Keratinocyte (primary cell): ENCODE results near the gene EDA. TPM values are rescaled to one million over a fixed set of nuclear protein-coding genes. Genes with fewer than 3 reads are reported as not detected.

Experiments
- DNase-seq: peaks from one replicate; pipeline ENCODE4 v3.0.0-alpha.2; 2011; ENCODE audit warnings: low read depth, missing footprints, low spot score
- FAIRE-seq: peaks from 2 replicates; lab custom pipeline; 2011; peaks lifted over from hg19 to GRCh38; lab: Jason Lieb, UNC
- H2AFZ ChIP-seq: 2 replicates; pipeline ENCODE4 v1.6.0; 2012; ENCODE audit warnings: low read length, control low read depth, inconsistent platforms; ENCODE audit not compliant: control insufficient read depth
- H3K27ac ChIP-seq: 2 replicates; pipeline ENCODE4 v1.5.1; 2011; ENCODE audit warnings: low read length; ENCODE audit not compliant: control insufficient read depth, insufficient read depth
- H3K27me3 ChIP-seq: 3 replicates; pipeline ENCODE4 v1.6.0; 2011; ENCODE audit warnings: low read length; ENCODE audit not compliant: control insufficient read depth, insufficient read depth; ENCODE audit errors: extremely low read depth
- H3K36me3 ChIP-seq, 2 experiments: 2 replicates in 1 of 2; 3 replicates in 1 of 2; pipeline ENCODE4 v1.5.1; 2011; ENCODE audit warnings: low read length in 2 of 2, mild to moderate bottlenecking in 1 of 2; ENCODE audit not compliant: control insufficient read depth in 2 of 2, insufficient read depth in 2 of 2; ENCODE audit errors: extremely low read depth in 1 of 2
- H3K4me1 ChIP-seq: 3 replicates; pipeline ENCODE4 v1.5.1; 2011; ENCODE audit warnings: low read length; ENCODE audit not compliant: control insufficient read depth, insufficient read depth; ENCODE audit errors: extremely low read depth
- H3K4me2 ChIP-seq: 3 replicates; pipeline ENCODE4 v1.6.0; 2011; ENCODE audit warnings: low read depth, low read length; ENCODE audit not compliant: control insufficient read depth, insufficient read depth; ENCODE audit errors: extremely low read depth
- H3K4me3 ChIP-seq, 3 experiments: fragments of 200-600 bp in 1 of 3; sonication (generic) in 1 of 3; 2 replicates in 2 of 3; 3 replicates in 1 of 3; pipeline ENCODE4 v1.5.1; 2011 to 2016; ENCODE audit warnings: low read length in 3 of 3, mild to moderate bottlenecking in 3 of 3, control low read depth in 2 of 3, inconsistent platforms in 1 of 3, low read depth in 1 of 3, mixed read lengths in 1 of 3, mixed run types in 1 of 3, moderate library complexity in 1 of 3; ENCODE audit not compliant: control insufficient read depth in 2 of 3, insufficient read depth in 2 of 3; ENCODE audit errors: extremely low read depth in 1 of 3
- H3K79me2 ChIP-seq: 2 replicates; pipeline ENCODE4 v1.6.0; 2012; ENCODE audit warnings: low read length; ENCODE audit not compliant: control insufficient read depth, insufficient read depth
- H3K9ac ChIP-seq: 3 replicates; pipeline ENCODE4 v1.6.0; 2011; ENCODE audit warnings: low read length; ENCODE audit not compliant: control insufficient read depth, insufficient read depth; ENCODE audit errors: extremely low read depth
- H3K9me1 ChIP-seq: 3 replicates; pipeline ENCODE4 v1.6.0; 2011; ENCODE audit warnings: low read length; ENCODE audit not compliant: control insufficient read depth, insufficient read depth; ENCODE audit errors: extremely low read depth
- H3K9me3 ChIP-seq: 2 replicates; pipeline ENCODE4 v1.5.1; 2012; ENCODE audit warnings: low read depth, low read length; ENCODE audit not compliant: control insufficient read depth
- H4K20me1 ChIP-seq: 3 replicates; pipeline ENCODE4 v1.6.0; 2011; ENCODE audit warnings: low read length; ENCODE audit not compliant: control insufficient read depth, insufficient read depth; ENCODE audit errors: extremely low read depth
- CTCF ChIP-seq, 3 experiments: IDR thresholded peaks in 1 of 3; conservative IDR thresholded peaks in 1 of 3; optimal IDR thresholded peaks in 1 of 3; 2 replicates in 2 of 3; 3 replicates in 1 of 3; pipeline versions ENCODE3 to v1.5.1; 2011; ENCODE audit warnings: low read length in 3 of 3, mild to moderate bottlenecking in 3 of 3, moderate library complexity in 2 of 3, control low read depth in 1 of 3, inconsistent platforms in 1 of 3; ENCODE audit not compliant: insufficient read depth in 2 of 3; ENCODE audit errors: extremely low read depth in 1 of 3
- EZH2 ChIP-seq: IDR thresholded peaks from one replicate; pipeline ENCODE4 v1.6.1; 2012; ENCODE audit warnings: inconsistent platforms, mild to moderate bottlenecking, low read length, moderate library complexity
- dilution Hi-C: fragments of 300-500 bp; cut with MboI; formaldehyde crosslinking; loops from one replicate; pipeline ENCODE4 v1.7.0; 2020; ENCODE audit warnings: low sequenced_read_pairs; ENCODE audit not compliant: extremely low pct_ligation_motif_present
- polyA plus RNA-seq, 5 experiments: library from polyadenylated mRNA; depleted of rRNA in 3 of 5; stranded (reverse) in 3 of 5; stranded (forward) in 1 of 5; unstranded in 1 of 5; fragments of >200 nt; gene quantifications; 1 replicate in 1 of 5; 2 replicates in 3 of 5; 3 replicates in 1 of 5; pipeline versions ENCODE4 v1.2.1 to v1.2.3, GENCODE V29; 2011 to 2012; ENCODE audit warnings: missing spikeins in 2 of 5, low read depth in 1 of 5, low replicate concordance in 1 of 5

Gene EDA
- polyA plus RNA-seq, 1 donor (not counting 4 experiments of a cell fraction or from before 2014, with no cell fraction given) = 0.75 TPM

GRCh38 chrX:69597399-69597798 lies 18.5 kb upstream of the EDA start:
- no peaks in the 10 kb centered on the region for H3K9me3 ChIP-seq
- H3K4me3 ChIP-seq = no peak overlapping the region
- H3K27ac ChIP-seq = no peak overlapping the region
- FAIRE-seq = no peak
- no peak overlapping the region for H3K4me2 ChIP-seq
- H4K20me1 ChIP-seq = no peaks in the 10 kb centered on the region
- no peaks in the 10 kb centered on the region for H3K9me1 ChIP-seq
- DNase-seq = no peak
- TF ChIP-seq EZH2 (no peak), CTCF (optimal IDR thresholded peaks at IDR 0.05 in 1 of 3, IDR thresholded peaks at IDR 0.05 in 1 of 3, conservative IDR thresholded peaks at IDR 0.05 in 1 of 3; ENCODE audit: extremely low read depth in 1 of 3, insufficient read depth in 2 of 3, low read length in 3 of 3) (no peak)
- no peaks in the 10 kb centered on the region for H3K36me3 ChIP-seq
- dilution Hi-C loops = no loop called here
- no peak overlapping the region for H3K9ac ChIP-seq
- H3K4me1 ChIP-seq = no peaks in the 10 kb centered on the region
- H3K79me2 ChIP-seq = no peaks in the 10 kb centered on the region
- no peak overlapping the region for H2AFZ ChIP-seq
- H3K27me3 ChIP-seq = no peaks in the 10 kb centered on the region

- dilution Hi-C loops = no loop called here
- H3K79me2 ChIP-seq = no peaks in the 10 kb centered on the region
Observed at GRCh38 chrX:69600182-69600581, 15.7 kb upstream of the EDA start.

More at GRCh38 chrX:69600182-69600581, 15.7 kb upstream of the EDA start:
- Histone ChIP-seq H3K27ac (no peak overlapping the region), H3K9me1 (no peaks in the 10 kb centered on the region), H3K4me1 (no peaks in the 10 kb centered on the region), H2AFZ (no peak overlapping the region), H3K9ac (no peak overlapping the region), H3K27me3 (no peaks in the 10 kb centered on the region), H3K9me3 (no peaks in the 10 kb centered on the region), H3K4me2 (no peak overlapping the region), H3K4me3 (no peak overlapping the region), H3K36me3 (no peaks in the 10 kb centered on the region), H4K20me1 (no peaks in the 10 kb centered on the region)
- no peak for DNase-seq
- no peak for TF ChIP-seq CTCF (optimal IDR thresholded peaks at IDR 0.05 in 1 of 3, IDR thresholded peaks at IDR 0.05 in 1 of 3, conservative IDR thresholded peaks at IDR 0.05 in 1 of 3; ENCODE audit: extremely low read depth in 1 of 3, insufficient read depth in 2 of 3, low read length in 3 of 3)
- no peak for FAIRE-seq
